WTC11 (cell line): ENCODE data around the gene APBA1.

Experiments
- CREB1 ChIP-seq: sonication (generic); formaldehyde crosslinking; IDR thresholded peaks from 2 replicates; pipeline ENCODE4 v1.8.0; 2023; ENCODE audit warnings: mild to moderate bottlenecking, missing genetic modification reagents
- CTCF ChIP-seq: fragments of 200-600 bp; IDR thresholded peaks from 2 replicates; pipeline ENCODE4 v1.8.0; 2022; ENCODE audit warnings: antibody characterized with exemption
- GABPB1 ChIP-seq: sonication (generic); formaldehyde crosslinking; IDR thresholded peaks from 2 replicates; pipeline ENCODE4 v1.8.1; 2023; ENCODE audit warnings: mild to moderate bottlenecking, missing genetic modification reagents
- MAX ChIP-seq: sonication (generic); formaldehyde crosslinking; IDR thresholded peaks from 2 replicates; pipeline ENCODE4 v1.8.0; 2022; ENCODE audit warnings: mild to moderate bottlenecking, missing genetic modification reagents
- PREB ChIP-seq: sonication (generic); formaldehyde crosslinking; IDR thresholded peaks from 2 replicates; pipeline ENCODE4 v1.8.1; 2022; ENCODE audit warnings: mild to moderate bottlenecking, missing genetic modification reagents, moderate library complexity, borderline replicate concordance
- TEAD4 ChIP-seq: sonication (generic); formaldehyde crosslinking; IDR thresholded peaks from 2 replicates; pipeline ENCODE4 v1.8.0; 2022; ENCODE audit warnings: mild to moderate bottlenecking, missing genetic modification reagents

GRCh38 chr9:69674716-69675438 lies 2.7 kb upstream of the APBA1 start:
- no peak for TF ChIP-seq CTCF
- TF ChIP-seq PREB (CRISPR knock-in tag) = no peak
- no peak for TF ChIP-seq TEAD4 (CRISPR knock-in tag)
- TF ChIP-seq MAX (CRISPR knock-in tag) = no peak
- TF ChIP-seq CREB1 (CRISPR knock-in tag) = no peak
- TF ChIP-seq GABPB1 (CRISPR knock-in tag) = no peak
